ENCODE measurements around the gene MYO6.
A peak's percentile ranks its signal among the peaks of the same experiment; 100 is the strongest.

MYO6 gene

GRCh38 chr6:75931011-75931680 is 182.1 kb downstream of the MYO6 start:
- no peak for TF ChIP-seq CTCF (IDR thresholded peaks at IDR 0.05)

- peak; percentile 50 for TF ChIP-seq CTCF (IDR thresholded peaks at IDR 0.05)
Observed at GRCh38 chr6:75932067-75932466, 183.0 kb downstream of the MYO6 start.

GRCh38 chr6:75933387-75933975 is 184.4 kb downstream of the MYO6 start:
- TF ChIP-seq CTCF (IDR thresholded peaks at IDR 0.05): no peak

GRCh38 chr6:75934643-75935472 is 185.8 kb downstream of the MYO6 start:
- peak; percentile 73 for TF ChIP-seq CTCF (IDR thresholded peaks at IDR 0.05)

- TF ChIP-seq CTCF (IDR thresholded peaks at IDR 0.05): no peak
Observed at GRCh38 chr6:75935473-75935793, 186.4 kb downstream of the MYO6 start.

- no peak for TF ChIP-seq CTCF (IDR thresholded peaks at IDR 0.05)
Observed at GRCh38 chr6:75936682-75937081, 187.6 kb downstream of the MYO6 start.

- TF ChIP-seq CTCF (IDR thresholded peaks at IDR 0.05): no peak
Observed at GRCh38 chr6:75937846-75938245, 188.8 kb downstream of the MYO6 start.
